ENCODE measurements around the gene NACC2. TPM values are rescaled to one million over a fixed set of nuclear protein-coding genes. Genes with fewer than 3 reads are reported as not detected.

NACC2 gene
- total RNA-seq, 4 donors from 2014 or later = 45.6 to 55.7 (median 49.8) TPM

- TF ChIP-seq EP300 (IDR thresholded peaks at IDR 0.05) (no peak), POLR2A (IDR thresholded peaks at IDR 0.05) (no peak), CTCF (IDR thresholded peaks at IDR 0.05) (no peak)
- Histone ChIP-seq H3K27ac (peak overlapping the region; percentile 14 to 91 (median 74)), H3K36me3 (peaks cover 0 to 16% (median 0%) of the 10 kb centered on the region in 3 donors), H3K4me3 (no peak overlapping the region), H3K4me1 (peaks cover 0 to 97% (median 43%) of the 10 kb centered on the region in 4 donors), H3K27me3 (no peaks in the 10 kb centered on the region), H3K9me3 (no peaks in the 10 kb centered on the region)
- WGBS, 2 donors = 49 to 59% methylated on average over 19 to 20 of the region's 24 CpGs
- DNase-seq (ENCODE audit: low spot score in 2 of 2) = no peak
These were observed 8.7 kb downstream of the NACC2 start for GRCh38 chr9:136086213-136086881.

- Histone ChIP-seq H3K36me3 (peaks cover 0 to 16% (median 0%) of the 10 kb centered on the region in 3 donors), H3K4me3 (no peak overlapping the region), H3K27me3 (no peaks in the 10 kb centered on the region), H3K27ac (peak overlapping the region; percentile 14 to 91 (median 74)), H3K9me3 (no peaks in the 10 kb centered on the region), H3K4me1 (peaks cover 0 to 97% (median 38%) of the 10 kb centered on the region in 4 donors)
- TF ChIP-seq EP300 (IDR thresholded peaks at IDR 0.05) = no peak
- TF ChIP-seq POLR2A (IDR thresholded peaks at IDR 0.05) = no peak
- TF ChIP-seq CTCF (IDR thresholded peaks at IDR 0.05) = no peak
- DNase-seq (ENCODE audit: low spot score in 2 of 2) = no peak
- 51 to 53% methylated on average over 16 of the region's 16 CpGs for WGBS, 2 donors
These were observed 9.3 kb downstream of the NACC2 start for GRCh38 chr9:136085815-136086212.

GRCh38 chr9:136084063-136084944, 10.8 kb downstream of the NACC2 start:
- Histone ChIP-seq H3K4me3 (no peak overlapping the region), H3K9me3 (no peaks in the 10 kb centered on the region), H3K27me3 (no peaks in the 10 kb centered on the region), H3K4me1 (peaks cover 0 to 97% (median 32%) of the 10 kb centered on the region in 4 donors), H3K36me3 (peaks cover 0 to 16% (median 0%) of the 10 kb centered on the region in 3 donors), H3K27ac (no peak overlapping the region)
- 87 to 90% methylated on average over 33 of the region's 33 CpGs for WGBS, 2 donors
- DNase-seq (ENCODE audit: low spot score in 2 of 2) = no peak
- TF ChIP-seq EP300 (IDR thresholded peaks at IDR 0.05) (no peak), POLR2A (IDR thresholded peaks at IDR 0.05) (no peak), CTCF (IDR thresholded peaks at IDR 0.05) (no peak)

- TF ChIP-seq EP300 (IDR thresholded peaks at IDR 0.05) = no peak
- no peak for TF ChIP-seq CTCF (IDR thresholded peaks at IDR 0.05)
- TF ChIP-seq POLR2A (IDR thresholded peaks at IDR 0.05) = no peak
- no peak for DNase-seq (ENCODE audit: low spot score in 2 of 2)
- Histone ChIP-seq H3K27ac (no peak overlapping the region), H3K36me3 (peaks cover 0 to 16% (median 0%) of the 10 kb centered on the region in 3 donors), H3K9me3 (no peaks in the 10 kb centered on the region), H3K4me1 (peaks cover 0 to 97% (median 32%) of the 10 kb centered on the region in 4 donors), H3K27me3 (no peaks in the 10 kb centered on the region), H3K4me3 (no peak overlapping the region)
- 91 to 93% methylated on average over 24 of the region's 24 CpGs for WGBS, 2 donors
These were observed 11.5 kb downstream of the NACC2 start for GRCh38 chr9:136083558-136084062.
